ENCODE data around the gene IL25. TPM values are rescaled to one million over a fixed set of nuclear protein-coding genes. Genes with fewer than 3 reads are reported as not detected.
"Not testable (repeated sequence)": the region's sequence is repeated elsewhere in the genome, so short reads cannot be mapped to it uniquely, and the experiment has no call there.

Gene IL25
- total and polyA plus RNA-seq, 9 donors, result not detected

DNA sequence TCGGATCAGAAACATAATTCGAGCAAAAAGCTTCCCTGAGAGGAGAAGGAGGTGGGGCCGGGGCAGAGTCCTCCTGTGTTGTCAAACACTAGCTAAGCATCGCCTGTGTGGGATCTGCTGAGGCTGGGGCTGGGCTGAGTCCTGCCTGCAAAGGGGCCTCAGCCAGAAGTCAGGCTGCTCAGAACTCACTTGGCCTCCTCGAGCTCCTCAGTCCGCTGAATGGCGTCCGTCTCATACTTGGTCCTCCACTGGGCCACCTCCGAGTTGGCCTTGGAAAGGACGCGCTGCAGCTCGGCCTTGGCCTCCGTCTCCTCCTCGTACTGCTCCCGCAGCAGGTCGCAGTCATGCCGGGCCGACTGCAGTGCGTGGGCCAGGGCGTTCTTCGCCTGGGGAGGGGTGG is 45.4 kb downstream of the IL25 start:
- H3K27ac ChIP-seq, result no peak overlapping the region
- intact Hi-C loops (cut with DNase I), result no loop called here
- H3K27me3 ChIP-seq, result no peaks in the 10 kb centered on the region
- H3K4me3 ChIP-seq, result no peak overlapping the region
- H3K36me3 ChIP-seq, result no peaks in the 10 kb centered on the region
- no peaks in the 10 kb centered on the region for H3K4me1 ChIP-seq (ENCODE audit: insufficient read depth)
- DNase-seq, result no peak
- no peak for TF ChIP-seq POLR2A (IDR thresholded peaks at IDR 0.05)
- no peaks in the 10 kb centered on the region for H3K9me3 ChIP-seq
- WGBS, 3 donors, result 40 to 57% (median 41%) methylated on average over 21 of the region's 21 CpGs

DNA sequence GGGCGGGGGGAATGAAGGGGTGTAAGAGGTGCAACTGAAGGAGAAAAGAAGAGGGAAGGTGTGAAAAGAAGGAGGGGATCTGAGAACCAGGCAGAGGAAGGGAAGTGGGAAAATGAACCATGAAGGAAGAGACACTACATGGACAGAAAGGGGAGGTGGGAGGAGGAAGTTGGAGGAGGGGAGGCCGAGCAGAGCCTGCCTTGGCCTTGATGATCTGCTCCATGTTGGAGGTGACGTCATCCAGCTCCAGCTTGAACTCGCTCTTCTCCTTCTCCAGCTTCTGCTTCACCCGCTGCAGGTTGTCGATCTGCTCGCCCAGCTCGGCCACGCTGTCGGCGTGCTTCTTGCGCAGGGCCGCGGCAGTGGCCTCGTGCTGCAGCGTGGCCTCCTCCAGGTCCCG is 47.0 kb downstream of the IL25 start:
- not testable (repeated sequence) for H3K9me3 ChIP-seq, H3K36me3 ChIP-seq, H3K27ac ChIP-seq

DNA sequence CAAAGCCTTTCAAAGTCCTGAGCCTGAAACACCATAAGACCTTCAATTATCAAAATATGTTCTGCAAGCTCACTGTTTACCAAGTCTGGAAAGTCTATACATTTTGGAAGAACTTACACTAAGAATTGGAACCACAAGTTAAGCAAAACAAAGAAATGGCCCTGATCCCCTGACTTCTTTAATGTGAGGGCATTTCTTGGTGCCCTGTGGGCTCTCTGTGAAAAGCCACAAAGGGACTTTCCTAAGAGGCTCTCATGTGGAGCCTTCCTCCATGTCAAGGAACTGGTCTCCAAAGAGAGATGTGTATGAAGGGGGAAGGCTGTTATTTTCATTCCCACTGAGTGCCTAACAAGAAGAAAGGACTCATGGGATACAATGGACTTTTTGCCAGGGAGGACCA is 49.0 kb downstream of the IL25 start:
- H3K4me3 ChIP-seq, result no peak overlapping the region
- no peaks in the 10 kb centered on the region for H3K9me3 ChIP-seq
- intact Hi-C loops (cut with DNase I), result loop anchor here in 1 of 4 donors (5.0 kb wide), 1 partner anchor 251 kb away; no protein-coding TSS in a partner anchor
- TF ChIP-seq POLR2A (IDR thresholded peaks at IDR 0.05) (no peak), EP300 (IDR thresholded peaks at IDR 0.05) (no peak)
- TF ChIP-seq, protein P1, sequence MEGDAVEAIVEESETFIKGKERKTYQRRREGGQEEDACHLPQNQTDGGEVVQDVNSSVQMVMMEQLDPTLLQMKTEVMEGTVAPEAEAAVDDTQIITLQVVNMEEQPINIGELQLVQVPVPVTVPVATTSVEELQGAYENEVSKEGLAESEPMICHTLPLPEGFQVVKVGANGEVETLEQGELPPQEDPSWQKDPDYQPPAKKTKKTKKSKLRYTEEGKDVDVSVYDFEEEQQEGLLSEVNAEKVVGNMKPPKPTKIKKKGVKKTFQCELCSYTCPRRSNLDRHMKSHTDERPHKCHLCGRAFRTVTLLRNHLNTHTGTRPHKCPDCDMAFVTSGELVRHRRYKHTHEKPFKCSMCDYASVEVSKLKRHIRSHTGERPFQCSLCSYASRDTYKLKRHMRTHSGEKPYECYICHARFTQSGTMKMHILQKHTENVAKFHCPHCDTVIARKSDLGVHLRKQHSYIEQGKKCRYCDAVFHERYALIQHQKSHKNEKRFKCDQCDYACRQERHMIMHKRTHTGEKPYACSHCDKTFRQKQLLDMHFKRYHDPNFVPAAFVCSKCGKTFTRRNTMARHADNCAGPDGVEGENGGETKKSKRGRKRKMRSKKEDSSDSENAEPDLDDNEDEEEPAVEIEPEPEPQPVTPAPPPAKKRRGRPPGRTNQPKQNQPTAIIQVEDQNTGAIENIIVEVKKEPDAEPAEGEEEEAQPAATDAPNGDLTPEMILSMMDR (IDR thresholded peaks at IDR 0.05), result no peak
- no peaks in the 10 kb centered on the region for H3K27me3 ChIP-seq
- no peak overlapping the region for H3K27ac ChIP-seq
- H3K4me1 ChIP-seq (ENCODE audit: insufficient read depth), result no peaks in the 10 kb centered on the region
- DNase-seq, result no peak
- H3K36me3 ChIP-seq, result no peaks in the 10 kb centered on the region

More for the DNA sequence above, 47.0 kb downstream of the IL25 start:
- not testable (repeated sequence) for H3K4me3 ChIP-seq; DNase-seq; H3K4me1 ChIP-seq (ENCODE audit: insufficient read depth); H3K27me3 ChIP-seq
- intact Hi-C loops (cut with DNase I), result loop anchor here in 1 of 4 donors (5.0 kb wide), 1 partner anchor 253 kb away; no protein-coding TSS in a partner anchor
- WGBS, 3 donors, result 55 to 72% (median 68%) methylated on average over 4 to 7 of the region's 17 CpGs

DNA sequence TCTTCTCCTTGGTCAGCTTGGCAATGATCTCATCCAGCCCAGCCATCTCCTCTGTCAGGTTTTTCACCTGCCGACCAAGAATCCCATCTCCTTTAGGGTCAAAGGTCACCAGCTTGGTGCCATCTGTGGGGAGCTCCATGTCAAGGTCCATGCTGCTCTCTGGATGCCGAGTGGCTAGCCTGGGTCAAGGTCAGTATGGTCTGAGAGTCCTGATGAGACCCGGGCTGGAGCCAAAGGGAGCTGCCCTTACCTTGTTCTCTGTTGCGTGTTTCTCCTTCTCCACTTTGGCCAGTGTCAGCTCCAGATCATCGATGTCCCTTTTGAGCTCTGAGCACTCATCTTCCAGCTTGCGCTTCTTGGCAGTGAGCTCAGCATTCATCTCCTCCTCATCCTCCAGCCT is 51.0 kb downstream of the IL25 start:
- DNase-seq, result no peak
- intact Hi-C loops (cut with DNase I), result loop anchor here in 1 of 4 donors (5.0 kb wide), 1 partner anchor 249 kb away; no protein-coding TSS in a partner anchor
- H3K4me1 ChIP-seq (ENCODE audit: insufficient read depth), result no peaks in the 10 kb centered on the region
- 74 to 84% (median 76%) methylated on average over 6 of the region's 6 CpGs for WGBS, 3 donors
- H3K36me3 ChIP-seq, result no peaks in the 10 kb centered on the region
- H3K4me3 ChIP-seq, result no peak overlapping the region
- TF ChIP-seq POLR2A (IDR thresholded peaks at IDR 0.05), result no peak
- no peaks in the 10 kb centered on the region for H3K27me3 ChIP-seq
- H3K9me3 ChIP-seq, result no peaks in the 10 kb centered on the region
- no peak overlapping the region for H3K27ac ChIP-seq

DNA sequence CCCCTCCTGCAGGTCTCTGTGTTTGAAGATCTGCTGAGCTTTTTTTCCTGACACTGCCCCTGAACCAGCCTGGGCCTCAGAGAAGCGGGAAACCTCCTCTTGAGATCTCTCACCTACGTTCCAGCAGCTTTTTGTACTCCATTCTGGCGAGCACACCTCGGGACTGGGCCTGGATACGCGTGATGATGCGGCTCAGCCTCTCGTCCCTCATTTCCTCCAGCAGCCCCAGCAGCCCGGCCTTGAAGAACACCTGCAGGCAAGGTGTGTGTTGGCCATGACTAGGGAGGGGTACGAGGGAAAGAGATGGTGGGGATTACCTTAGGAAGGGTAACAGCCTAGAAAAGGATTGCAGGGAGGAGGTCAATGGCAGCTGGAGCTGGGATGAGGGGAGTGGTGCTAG is 52.6 kb downstream of the IL25 start:
- Histone ChIP-seq H3K36me3 (no peaks in the 10 kb centered on the region), H3K9me3 (no peaks in the 10 kb centered on the region), H3K27me3 (no peaks in the 10 kb centered on the region), H3K4me3 (no peak overlapping the region), H3K27ac (no peak overlapping the region), H3K4me1 (ENCODE audit: insufficient read depth) (no peaks in the 10 kb centered on the region)
- WGBS, 3 donors, result 68 to 76% (median 75%) methylated on average over 10 of the region's 10 CpGs
- DNase-seq, result no peak
- TF ChIP-seq, protein P1 (IDR thresholded peaks at IDR 0.05), result no peak
- no peak for TF ChIP-seq POLR2A (IDR thresholded peaks at IDR 0.05)
- TF ChIP-seq EP300 (IDR thresholded peaks at IDR 0.05), result no peak
- intact Hi-C loops (cut with DNase I), result no loop called here

DNA sequence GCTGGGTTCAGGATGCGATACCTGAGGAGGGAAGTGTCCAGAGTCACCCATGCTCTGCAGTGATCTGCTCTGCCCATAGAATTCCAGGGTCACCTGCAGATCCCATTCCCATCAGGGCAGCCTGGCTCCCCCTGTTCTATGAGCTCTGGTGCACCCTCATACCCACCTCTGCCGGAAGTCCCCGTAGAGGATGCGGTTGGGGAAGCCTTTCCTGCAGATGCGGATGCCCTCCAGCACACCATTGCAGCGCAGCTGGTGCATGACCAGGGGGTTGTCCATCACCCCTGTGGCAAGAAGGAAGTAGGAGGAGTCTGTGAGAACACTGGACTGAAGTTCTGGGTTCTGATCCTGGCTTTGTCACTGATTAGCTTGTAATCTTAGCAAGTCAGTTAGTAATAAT is 53.2 kb downstream of the IL25 start:
- H3K27ac ChIP-seq; H3K27me3 ChIP-seq; intact Hi-C loops (cut with DNase I); H3K4me3 ChIP-seq; H3K36me3 ChIP-seq; H3K4me1 ChIP-seq (ENCODE audit: insufficient read depth); H3K9me3 ChIP-seq; DNase-seq: not testable (repeated sequence)
- WGBS, 3 donors, result 86 to 92% (median 86%) methylated on average over 6 of the region's 6 CpGs

MicroRNAs encoded within 50 kb of the gene (microRNA counts, 767-probe panel; counts per million panel counts)
- microRNA hsa-miR-208a, result 530 counts per million, percentile 78 among the panel's probes with 10 or more counts
- microRNA hsa-miR-208b, result 530 counts per million, percentile 78 among the panel's probes with 10 or more counts

Small RNA genes within 50 kb of the gene (microRNA-seq; reads per million reads assigned to microRNA genes)
- gene MIR208A, result 0.63 to 11.7 (median 2.7) reads per million in 3 donors
- 1.9 to 84.1 (median 1.9) reads per million in 3 donors for gene MIR208B

Small RNA genes within 50 kb of the gene (small RNA-seq; reads per million reads assigned to genes)
- gene MIR208A (not detected), gene MIR208B (not detected)

Other genes with a start within 250 kb of the IL25 start
- gene SLC7A8, start 189.1 kb upstream of the IL25 start, total RNA-seq, result 100 to 1,000 TPM in 3 of 7 donors, 10 to 100 TPM in 4; 51.1 to 161 (median 95.4) TPM
- gene SLC7A8, start 189.1 kb upstream of the IL25 start, polyA plus RNA-seq, result 100 to 1,000 TPM in 1 of 2 donors, 10 to 100 TPM in 1; 45.9 to 104 TPM
- not detected for gene RNF212B, start 134.9 kb upstream of the IL25 start, total RNA-seq
- gene RNF212B, start 134.9 kb upstream of the IL25 start, polyA plus RNA-seq, result not detected
- 10 to 100 TPM in 5 of 7 donors, 1 to 10 TPM in 2; 5.9 to 22.8 (median 13.4) TPM for gene HOMEZ, start 86.7 kb upstream of the IL25 start, total RNA-seq
- 10 to 100 TPM in 1 of 2 donors, 1 to 10 TPM in 1; 7.6 to 23.7 TPM for gene HOMEZ, start 86.7 kb upstream of the IL25 start, polyA plus RNA-seq
- gene PPP1R3E, start 70.0 kb upstream of the IL25 start, total RNA-seq, result 10 to 100 TPM in 5 of 7 donors, 1 to 10 TPM in 2; 6.8 to 26.4 (median 21.2) TPM
- gene PPP1R3E, start 70.0 kb upstream of the IL25 start, polyA plus RNA-seq, result 10 to 100 TPM; 10.7 to 17.3 TPM
- gene BCL2L2, start 66.0 kb upstream of the IL25 start, total RNA-seq, result 10 to 100 TPM; 17.0 to 38.7 (median 29.1) TPM
- gene BCL2L2, start 66.0 kb upstream of the IL25 start, polyA plus RNA-seq, result 10 to 100 TPM; 31.7 to 36.0 TPM
- gene PABPN1, start 51.4 kb upstream of the IL25 start, total RNA-seq, result 100 to 1,000 TPM in 5 of 7 donors, 10 to 100 TPM in 2; 37.2 to 164 (median 136) TPM
- gene PABPN1, start 51.4 kb upstream of the IL25 start, polyA plus RNA-seq, result 100 to 1,000 TPM in 1 of 2 donors, 10 to 100 TPM in 1; 93.4 to 117 TPM
- gene SLC22A17, start 19.9 kb upstream of the IL25 start, total RNA-seq, result 10 to 100 TPM; 25.0 to 48.0 (median 38.5) TPM
- gene SLC22A17, start 19.9 kb upstream of the IL25 start, polyA plus RNA-seq, result 10 to 100 TPM in 1 of 2 donors, 1 to 10 TPM in 1; 8.9 to 32.7 TPM
- 10 to 100 TPM; 13.8 to 44.2 (median 34.6) TPM for gene EFS, start 7.6 kb upstream of the IL25 start, total RNA-seq
- gene EFS, start 7.6 kb upstream of the IL25 start, polyA plus RNA-seq, result 10 to 100 TPM; 10.8 to 22.2 TPM
- under 1 TPM in 1 of 7 donors, not detected in 6; 0.48 TPM for gene CMTM5, start 4.2 kb downstream of the IL25 start, total RNA-seq
- gene CMTM5, start 4.2 kb downstream of the IL25 start, polyA plus RNA-seq, result 1 to 10 TPM in 1 of 2 donors, under 1 TPM in 1; 0.16 to 1.1 TPM
- 1 to 10 TPM in 1 of 7 donors, under 1 TPM in 3, not detected in 3; 0.07 to 1.1 (median 0.74) TPM for gene MYH6, start 35.5 kb downstream of the IL25 start, total RNA-seq
- gene MYH6, start 35.5 kb downstream of the IL25 start, polyA plus RNA-seq, result under 1 TPM in 1 of 2 donors, not detected in 1; 0.31 TPM
- gene MYH7, start 62.9 kb downstream of the IL25 start, total RNA-seq, result 1 to 10 TPM in 1 of 7 donors, under 1 TPM in 2, not detected in 4; 0.92 to 1.1 (median 0.96) TPM
- gene MYH7, start 62.9 kb downstream of the IL25 start, polyA plus RNA-seq, result under 1 TPM in 1 of 2 donors, not detected in 1; 0.93 TPM
- 10 to 100 TPM; 32.9 to 51.6 (median 38.4) TPM for gene NGDN, start 96.9 kb downstream of the IL25 start, total RNA-seq
- gene NGDN, start 96.9 kb downstream of the IL25 start, polyA plus RNA-seq, result 10 to 100 TPM; 48.5 to 57.5 TPM
- 1 to 10 TPM in 5 of 7 donors, under 1 TPM in 2; 0.48 to 2.3 (median 2.0) TPM for gene ZFHX2, start 179.0 kb downstream of the IL25 start, total RNA-seq
- gene ZFHX2, start 179.0 kb downstream of the IL25 start, polyA plus RNA-seq, result under 1 TPM; 0.34 to 0.63 TPM
- gene THTPA, start 183.5 kb downstream of the IL25 start, total RNA-seq, result 10 to 100 TPM; 14.6 to 22.3 (median 19.6) TPM
- 10 to 100 TPM; 11.5 to 11.9 TPM for gene THTPA, start 183.5 kb downstream of the IL25 start, polyA plus RNA-seq
- gene AP1G2, start 195.0 kb downstream of the IL25 start, total RNA-seq, result 100 to 1,000 TPM in 3 of 7 donors, 10 to 100 TPM in 4; 76.3 to 129 (median 92.8) TPM
- 10 to 100 TPM; 32.0 to 80.4 TPM for gene AP1G2, start 195.0 kb downstream of the IL25 start, polyA plus RNA-seq
- 10 to 100 TPM in 4 of 7 donors, 1 to 10 TPM in 3; 7.4 to 43.5 (median 10.1) TPM for gene JPH4, start 206.0 kb downstream of the IL25 start, total RNA-seq
- gene JPH4, start 206.0 kb downstream of the IL25 start, polyA plus RNA-seq, result 10 to 100 TPM; 19.9 to 22.1 TPM

Data from ovary (tissue), 9 donors.